Spleen (tissue), 7 donors: ENCODE results near the gene KIF1C.

Experiments
- CTCF ChIP-seq, 11 experiments: fragments of 200-600 bp in 7 of 11; fragments of 450-650 bp in 4 of 11; sonication (generic) in 4 of 11; IDR thresholded peaks in 8 of 11; conservative IDR thresholded peaks in 3 of 11; 1 replicate in 7 of 11; 2 replicates in 4 of 11; pipeline versions ENCODE4 v1.4.0 to v1.8.0; 2016 to 2021; ENCODE audit warnings: antibody characterized with exemption in 11 of 11, inconsistent platforms in 4 of 11, mild to moderate bottlenecking in 1 of 11
- POLR2A ChIP-seq, 3 donors: fragments of 450-650 bp; IDR thresholded peaks; one replicate each; pipeline ENCODE4 v1.5.1; 2017; ENCODE audit warnings: antibody characterized with exemption in 3 of 3, mild to moderate bottlenecking in 1 of 3
- POLR2AphosphoS5 ChIP-seq, 3 donors: sonication (generic); formaldehyde crosslinking; IDR thresholded peaks; one replicate each; pipeline ENCODE4 v1.5.1; 2017; ENCODE audit warnings: antibody characterized with exemption in 3 of 3
- donor health status: DM: no; HTN: no; CAD: no; lungs with moderate emphysema.
- donor health status: DM: no; HTN: no; CAD: no.
- donor health status: DM: no; HTN: no; CAD: no.

GRCh38 chr17:4958102-4958501 is 39.6 kb upstream of the KIF1C start:
- TF ChIP-seq CTCF (IDR thresholded peaks at IDR 0.05 in 8 of 11, conservative IDR thresholded peaks at IDR 0.05 in 3 of 11) = no peak
- no peak for TF ChIP-seq POLR2A (IDR thresholded peaks at IDR 0.05)
- no peak for TF ChIP-seq POLR2AphosphoS5 (IDR thresholded peaks at IDR 0.05)
